MCF 10A (cell line): ENCODE results near the gene DNAJA3. TPM values are rescaled to one million over a fixed set of nuclear protein-coding genes. Genes with fewer than 3 reads are reported as not detected.

Source experiments
- BruUV-seq: library from RNA; stranded (reverse); fragments of 400-500 nt; replicated peaks from 2 replicates; lab custom pipeline; 2021; lab: Mats Ljungman, UMichigan
- CTCF ChIA-PET: fragments of 300-600 bp; sonication (Branson Sonifier 250); formaldehyde crosslinking; extraction: SDS; loops from one replicate; lab custom pipeline; 2021; ENCODE audit warnings: antibody characterized with exemption, inconsistent platforms; lab: Yijun Ruan, JAX
- POLR2A ChIA-PET: fragments of 300-600, 350-650 bp; sonication (Branson Sonifier 250); formaldehyde crosslinking; extraction: SDS; loops from one replicate; lab custom pipeline; 2020; ENCODE audit warnings: antibody characterized with exemption, inconsistent platforms; lab: Yijun Ruan, JAX
- DNase-seq: peaks from one replicate; pipeline ENCODE4 v3.0.0-alpha.2; 2018; ENCODE audit not compliant: unreplicated experiment
- H3K27ac Mint-ChIP-seq: one replicate; pipeline ENCODE4 v1.8.0; 2022; ENCODE audit warnings: mild to moderate bottlenecking, low read depth, mixed read lengths; ENCODE audit not compliant: unreplicated experiment
- H3K27me3 Mint-ChIP-seq: one replicate; pipeline ENCODE4 v1.8.0; 2022; ENCODE audit warnings: mixed read lengths; ENCODE audit not compliant: insufficient read depth, unreplicated experiment
- H3K36me3 Mint-ChIP-seq: one replicate; pipeline ENCODE4 v1.8.0; 2022; ENCODE audit warnings: mild to moderate bottlenecking, moderate library complexity, mixed read lengths; ENCODE audit not compliant: insufficient read depth, unreplicated experiment
- H3K4me1 Mint-ChIP-seq: one replicate; pipeline ENCODE4 v1.8.0; 2022; ENCODE audit warnings: mixed read lengths; ENCODE audit not compliant: insufficient read depth, unreplicated experiment
- H3K4me3 Mint-ChIP-seq: one replicate; pipeline ENCODE4 v1.8.0; 2022; ENCODE audit warnings: mild to moderate bottlenecking, moderate library complexity, mixed read lengths; ENCODE audit not compliant: unreplicated experiment
- H3K9me3 Mint-ChIP-seq: one replicate; pipeline ENCODE4 v1.8.0; 2022; ENCODE audit warnings: mixed read lengths; ENCODE audit not compliant: unreplicated experiment
- intact Hi-C: fragments of 100-400 bp; cut with micrococcal nuclease; formaldehyde crosslinking; loops from 2 replicates; pipeline ENCODE4 v1.14.1; 2022
- total RNA-seq: library from RNA; stranded (reverse); gene quantifications from 2 replicates; pipeline ENCODE4 v1.2.3, GENCODE V29; 2022
- TF ChIP-seq, protein P1 (sequence below): fragments of 200-600 bp; IDR thresholded peaks from one replicate; pipeline ENCODE4 v1.8.0; 2022; ENCODE audit warnings: antibody characterized with exemption, mild to moderate bottlenecking; ENCODE audit not compliant: unreplicated experiment

DNAJA3 gene
- total RNA-seq, 1 experiment from 2014 or later, result 101 TPM

DNA sequence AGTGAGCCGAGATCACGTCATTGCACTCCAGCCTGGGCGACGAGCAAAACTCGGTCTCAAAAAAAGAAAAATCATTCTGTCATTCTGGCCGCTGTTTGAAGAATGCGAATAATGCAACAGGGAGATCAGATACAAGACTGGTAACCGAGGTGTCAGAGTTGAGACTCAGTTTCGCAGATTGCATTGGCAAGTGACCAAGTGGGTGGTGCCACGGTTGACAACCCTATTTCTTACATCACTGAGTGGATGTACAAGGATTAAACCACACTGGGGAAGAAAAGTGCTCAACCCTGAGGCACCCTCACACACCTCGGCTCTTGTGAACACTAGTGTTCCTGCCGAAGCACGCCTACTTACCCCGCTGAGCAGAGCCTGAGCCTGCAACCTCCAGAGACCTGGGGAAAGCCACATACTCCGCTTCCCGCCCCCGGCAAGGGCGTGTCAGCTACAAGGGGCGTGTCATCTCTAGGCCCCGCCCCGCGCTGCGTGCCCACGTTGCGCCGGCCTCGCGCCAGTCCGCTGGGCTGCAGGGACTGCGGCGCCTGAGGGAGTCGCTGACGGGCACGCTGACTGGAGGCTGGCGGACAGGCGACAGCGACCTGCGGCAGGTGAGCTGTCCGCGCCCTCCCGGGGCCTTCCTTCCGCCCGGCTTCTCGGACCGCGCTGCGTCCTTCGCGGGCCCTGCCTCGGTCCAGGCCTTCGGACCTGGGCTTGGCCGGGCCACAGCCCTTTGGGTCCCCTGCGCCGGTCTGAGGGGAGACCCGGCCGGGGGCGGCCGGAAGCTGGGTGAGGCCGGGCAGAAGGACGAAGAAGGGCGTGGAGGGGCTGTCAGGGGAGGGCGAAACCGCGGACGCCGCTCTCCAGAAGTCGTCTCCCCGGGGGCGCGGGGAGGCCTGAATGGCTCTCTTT is 50.5 kb downstream of the DNAJA3 start, which contains the start of gene HMOX2:
HMOX2 (plus strand) TSS at position 519 of the 909 bp plus-strand sequence. CDS start 29,127 bp downstream, outside the sequence.
- CTCF ChIA-PET, result interaction anchor here (0.6 to 1.9 kb wide), 7 partner anchors 17 to 160 kb away, joined by 3 to 13 read pairs (median 4); partner anchors contain the start of gene GLIS2
- no TSS peak for BruUV-seq
- peak within 1 kb of the TSS; percentile 80 for H3K4me3 Mint-ChIP-seq

GRCh38 chr16:4477966-4478365 is 52.3 kb downstream of the DNAJA3 start:
- intact Hi-C loops, result no loop called here
- Mint-ChIP-seq H3K4me1 (peaks cover 20% of the 10 kb centered on the region), H3K27ac (no peak overlapping the region), H3K9me3 (no peaks in the 10 kb centered on the region), H3K27me3 (no peaks in the 10 kb centered on the region), H3K36me3 (peaks cover 30% of the 10 kb centered on the region), H3K4me3 (peak overlapping the region; percentile 80)
- CTCF ChIA-PET, result interaction anchor here (0.6 to 1.8 kb wide), 11 partner anchors 9 to 294 kb away, joined by 3 to 7 read pairs (median 3); no protein-coding TSS in a partner anchor
- peak; percentile 73 for DNase-seq
- POLR2A ChIA-PET, result interaction anchor here (0.6 to 6.3 kb wide), 8 partner anchors 9 to 256 kb away, joined by 3 to 63 read pairs (median 10); partner anchors contain the start of genes ANKS3 and DNAAF8
- no TSS peak for BruUV-seq
- TF ChIP-seq, protein P1, sequence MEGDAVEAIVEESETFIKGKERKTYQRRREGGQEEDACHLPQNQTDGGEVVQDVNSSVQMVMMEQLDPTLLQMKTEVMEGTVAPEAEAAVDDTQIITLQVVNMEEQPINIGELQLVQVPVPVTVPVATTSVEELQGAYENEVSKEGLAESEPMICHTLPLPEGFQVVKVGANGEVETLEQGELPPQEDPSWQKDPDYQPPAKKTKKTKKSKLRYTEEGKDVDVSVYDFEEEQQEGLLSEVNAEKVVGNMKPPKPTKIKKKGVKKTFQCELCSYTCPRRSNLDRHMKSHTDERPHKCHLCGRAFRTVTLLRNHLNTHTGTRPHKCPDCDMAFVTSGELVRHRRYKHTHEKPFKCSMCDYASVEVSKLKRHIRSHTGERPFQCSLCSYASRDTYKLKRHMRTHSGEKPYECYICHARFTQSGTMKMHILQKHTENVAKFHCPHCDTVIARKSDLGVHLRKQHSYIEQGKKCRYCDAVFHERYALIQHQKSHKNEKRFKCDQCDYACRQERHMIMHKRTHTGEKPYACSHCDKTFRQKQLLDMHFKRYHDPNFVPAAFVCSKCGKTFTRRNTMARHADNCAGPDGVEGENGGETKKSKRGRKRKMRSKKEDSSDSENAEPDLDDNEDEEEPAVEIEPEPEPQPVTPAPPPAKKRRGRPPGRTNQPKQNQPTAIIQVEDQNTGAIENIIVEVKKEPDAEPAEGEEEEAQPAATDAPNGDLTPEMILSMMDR, result no peak

More for the DNA sequence above, 50.5 kb downstream of the DNAJA3 start, which contains the start of gene HMOX2:
- peaks cover 6% of the 10 kb centered on the region for H3K4me1 Mint-ChIP-seq
- intact Hi-C loops, result no loop called here
- peak; percentile 92 for DNase-seq
- TF ChIP-seq, protein P1, result peak; percentile 41
- POLR2A ChIA-PET, result interaction anchor here (0.6 to 6.3 kb wide), 12 partner anchors 11 to 203 kb away, joined by 3 to 63 read pairs (median 5); partner anchors contain the start of gene UBALD1
- H3K27ac Mint-ChIP-seq, result peak within 1 kb of the TSS; percentile 63
- H3K36me3 Mint-ChIP-seq, result peaks cover 29% of the 10 kb centered on the region
- H3K27me3 Mint-ChIP-seq, result no peaks in the 10 kb centered on the region
- H3K9me3 Mint-ChIP-seq, result no peaks in the 10 kb centered on the region

DNA sequence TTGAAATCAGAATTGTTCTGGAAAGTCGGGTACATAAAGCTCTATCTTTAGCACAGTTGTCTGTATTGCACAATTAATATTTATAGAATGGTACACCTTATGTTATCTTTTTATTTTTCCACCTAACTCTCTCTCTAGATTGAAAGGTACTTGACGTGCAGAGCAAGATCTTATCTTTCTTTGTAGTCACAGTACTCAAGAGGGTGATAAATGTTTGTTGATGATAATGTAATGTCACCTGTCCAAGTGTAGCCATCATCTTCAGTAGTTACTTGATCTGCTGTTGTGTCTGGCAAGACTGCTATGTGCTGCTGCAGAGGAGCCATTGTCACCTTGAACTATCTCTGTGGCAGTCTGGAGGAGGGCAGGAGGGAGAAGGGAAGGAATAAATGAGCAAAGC is 55.9 kb downstream of the DNAJA3 start:
- H3K27me3 Mint-ChIP-seq, result no peaks in the 10 kb centered on the region
- no peak for DNase-seq
- H3K4me1 Mint-ChIP-seq, result peaks cover 20% of the 10 kb centered on the region
- no peak overlapping the region for H3K4me3 Mint-ChIP-seq
- TF ChIP-seq, protein P1, result no peak
- BruUV-seq, result no TSS peak
- peak overlapping the region; percentile 5 for H3K27ac Mint-ChIP-seq
- POLR2A ChIA-PET, result interaction anchor here (1.0 to 1.3 kb wide), 3 partner anchors 19 to 140 kb away, joined by 3 read pairs; no protein-coding TSS in a partner anchor
- H3K36me3 Mint-ChIP-seq, result peaks cover 46% of the 10 kb centered on the region
- CTCF ChIA-PET, result interaction anchor here (0.8 to 1.8 kb wide), 2 partner anchors 9 to 13 kb away, joined by 3 to 4 read pairs; no protein-coding TSS in a partner anchor
- intact Hi-C loops, result no loop called here
- H3K9me3 Mint-ChIP-seq, result no peaks in the 10 kb centered on the region
